GM04504 (cell line): ENCODE results near the gene RNASEL.
"Not testable (repeated sequence)": the region's sequence is repeated elsewhere in the genome, so short reads cannot be mapped to it uniquely, and the experiment has no call there.

ENCODE experiments used
- DNase-seq: peaks from one replicate; pipeline ENCODE4 v3.0.0-alpha.2; 2012; ENCODE audit warnings: low read depth

RNASEL gene

GRCh38 chr1:182561456-182561855 is 27.6 kb downstream of the RNASEL start:
- no peak for DNase-seq

- no peak for DNase-seq
These were observed 28.6 kb downstream of the RNASEL start for GRCh38 chr1:182560392-182560984.

GRCh38 chr1:182556279-182556678 is 32.8 kb downstream of the RNASEL start:
- no peak for DNase-seq

- no peak for DNase-seq
These were observed 33.6 kb downstream of the RNASEL start for GRCh38 chr1:182555493-182555892.

- no peak for DNase-seq
These were observed 36.5 kb downstream of the RNASEL start for GRCh38 chr1:182552527-182552926.

GRCh38 chr1:182549811-182550210 is 39.2 kb downstream of the RNASEL start:
- no peak for DNase-seq

- DNase-seq = no peak
These were observed 39.7 kb downstream of the RNASEL start for GRCh38 chr1:182549346-182549745.

- DNase-seq = no peak
These were observed 55.2 kb downstream of the RNASEL start for GRCh38 chr1:182533896-182534295.

GRCh38 chr1:182528206-182528605 is 60.9 kb downstream of the RNASEL start:
- DNase-seq = not testable (repeated sequence)

GRCh38 chr1:182527680-182528079 is 61.4 kb downstream of the RNASEL start:
- DNase-seq = no peak

GRCh38 chr1:182525342-182525741 is 63.7 kb downstream of the RNASEL start:
- no peak for DNase-seq
